ENCODE results near the gene HOXB7. TPM values are rescaled to one million over a fixed set of nuclear protein-coding genes. Genes with fewer than 3 reads are reported as not detected.

HOXB7 gene
- total and polyA plus RNA-seq, 10 of the 15 experiments (the other 5 are each of a cell fraction or from before 2014, with no cell fraction given), result 2.8 to 7.4 (median 4.2) TPM

DNA sequence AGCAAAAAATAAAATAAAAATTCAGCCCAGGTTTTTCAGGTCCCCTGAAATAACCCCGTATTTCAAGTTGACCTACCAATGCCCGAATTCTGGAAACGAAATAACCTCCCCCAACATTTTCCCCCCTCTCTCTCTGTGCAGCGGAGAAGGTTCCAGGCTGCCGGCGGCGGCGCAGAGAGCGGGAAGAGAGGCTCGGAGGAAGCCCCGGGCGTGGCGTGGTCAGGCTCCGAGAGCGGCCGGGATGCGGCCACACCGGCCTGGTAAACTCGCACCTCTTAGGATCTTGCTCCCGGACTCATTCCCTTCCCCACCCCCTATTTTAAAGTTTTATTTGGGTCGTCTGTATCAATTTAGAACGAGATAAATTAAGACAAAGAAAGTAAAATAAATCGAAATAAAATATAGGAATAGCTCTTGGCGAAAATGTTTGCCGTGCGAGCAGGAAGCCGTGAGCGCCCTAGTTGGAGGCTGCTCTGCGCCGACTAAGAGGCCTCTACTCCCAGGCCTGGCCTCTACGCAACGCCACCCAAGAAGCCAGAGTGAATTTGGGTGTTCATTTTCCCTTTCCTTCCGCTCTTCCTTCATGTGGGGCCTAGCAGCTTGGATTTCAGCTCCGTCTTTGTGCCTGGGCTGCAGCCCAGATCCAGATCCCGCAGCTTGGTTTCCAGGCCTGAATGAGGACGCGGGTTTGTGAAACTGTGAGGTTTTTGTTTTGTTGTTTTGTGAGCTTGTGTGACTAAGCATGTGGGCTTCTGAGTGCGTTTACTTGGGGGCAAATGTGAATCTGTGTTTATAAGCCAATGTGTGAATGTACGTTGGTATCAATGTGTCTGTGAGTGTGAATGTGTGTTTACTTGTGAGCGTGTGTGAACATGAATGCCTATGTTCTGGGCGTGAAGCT, 4.6 kb downstream of the HOXB7 start:
- ChIA-PET SMC1A (ENCODE audit: uncharacterized antibody, unreplicated experiment) (interaction anchor here (1.2 to 1.3 kb wide), 2 partner anchors 9 to 12 kb away, joined by 3 to 4 read pairs; no protein-coding TSS in a partner anchor), POLR2A (no interaction called here), CTCF (interaction anchor here (0.7 to 2.3 kb wide), 4 partner anchors 23 to 347 kb away, joined by 3 to 6 read pairs (median 4); no protein-coding TSS in a partner anchor), RAD21 (ENCODE audit: unreplicated experiment) (interaction anchor here (0.8 to 1.4 kb wide), 3 partner anchors 12 to 272 kb away, joined by 3 to 5 read pairs (median 3); partner anchors contain the start of gene HOXB5)
- Histone ChIP-seq H3K36me3 (ENCODE audit: control insufficient read depth in 2 of 2, insufficient read depth in 2 of 2, low read length in 1 of 2) (no peaks in the 10 kb centered on the region), H3K4me1 (ENCODE audit: control insufficient read depth, insufficient read depth, low read length) (peaks cover 5% of the 10 kb centered on the region), H4K20me1 (ENCODE audit: control insufficient read depth, insufficient read depth) (no peaks in the 10 kb centered on the region), H3K4me3 (no peak overlapping the region), H3K27me3 (replicated peaks in 1 of 2; ENCODE audit: control insufficient read depth in 2 of 2, insufficient read depth in 2 of 2, low read length in 1 of 2) (peaks cover 5 to 9% of the 10 kb centered on the region in 2 experiments), H3K27ac (ENCODE audit: control insufficient read depth, insufficient read depth) (no peak overlapping the region), H3K9me3 (replicated peaks; ENCODE audit: control insufficient read depth, insufficient read depth, low read length) (no peaks in the 10 kb centered on the region), H3K79me2 (ENCODE audit: control insufficient read depth, insufficient read depth, low read length) (no peaks in the 10 kb centered on the region), H3K4me2 (ENCODE audit: control insufficient read depth, insufficient read depth) (no peak overlapping the region), H3K9ac (ENCODE audit: control insufficient read depth, insufficient read depth, low read length) (no peak overlapping the region), H2AFZ (ENCODE audit: control insufficient read depth, low read depth, low read length) (no peak overlapping the region)
- 90% methylated on average over 41 of the region's 41 CpGs for WGBS (ENCODE audit: insufficient coverage, insufficient replicate concordance, low lambda C conversion rate, missing lambda C conversion rate)
- ATAC-seq (no peak), FAIRE-seq (no peak), DNase-seq (ENCODE audit: low read depth, low spot score) (no peak)
- BruUV-seq (replicated peaks), result no TSS peak
- intact Hi-C loops (cut with micrococcal nuclease; ENCODE audit: unreplicated experiment), result no loop called here
- in situ Hi-C loops (cut with MboI), result no loop called here
- no peak for TF ChIP-seq SUZ12 (IDR thresholded peaks at IDR 0.05; ENCODE audit: unreplicated experiment)
- TF ChIP-seq FOXM1 (IDR thresholded peaks at IDR 0.05; ENCODE audit: low read depth, low read length), result no peak
- TF ChIP-seq MXI1 (IDR thresholded peaks at IDR 0.05; ENCODE audit: low read depth, low read length), result no peak
- TF ChIP-seq, protein P1, sequence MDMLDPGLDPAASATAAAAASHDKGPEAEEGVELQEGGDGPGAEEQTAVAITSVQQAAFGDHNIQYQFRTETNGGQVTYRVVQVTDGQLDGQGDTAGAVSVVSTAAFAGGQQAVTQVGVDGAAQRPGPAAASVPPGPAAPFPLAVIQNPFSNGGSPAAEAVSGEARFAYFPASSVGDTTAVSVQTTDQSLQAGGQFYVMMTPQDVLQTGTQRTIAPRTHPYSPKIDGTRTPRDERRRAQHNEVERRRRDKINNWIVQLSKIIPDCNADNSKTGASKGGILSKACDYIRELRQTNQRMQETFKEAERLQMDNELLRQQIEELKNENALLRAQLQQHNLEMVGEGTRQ (IDR thresholded peaks at IDR 0.05; ENCODE audit: borderline replicate concordance, low read depth, low read length), result no peak
- no peak for TF ChIP-seq EGR1 (IDR thresholded peaks at IDR 0.05; ENCODE audit: borderline replicate concordance in 1 of 2, low read depth in 2 of 2, low read length in 2 of 2)
- TF ChIP-seq FOXK2 (IDR thresholded peaks at IDR 0.05), result no peak
- TF ChIP-seq, protein P2, sequence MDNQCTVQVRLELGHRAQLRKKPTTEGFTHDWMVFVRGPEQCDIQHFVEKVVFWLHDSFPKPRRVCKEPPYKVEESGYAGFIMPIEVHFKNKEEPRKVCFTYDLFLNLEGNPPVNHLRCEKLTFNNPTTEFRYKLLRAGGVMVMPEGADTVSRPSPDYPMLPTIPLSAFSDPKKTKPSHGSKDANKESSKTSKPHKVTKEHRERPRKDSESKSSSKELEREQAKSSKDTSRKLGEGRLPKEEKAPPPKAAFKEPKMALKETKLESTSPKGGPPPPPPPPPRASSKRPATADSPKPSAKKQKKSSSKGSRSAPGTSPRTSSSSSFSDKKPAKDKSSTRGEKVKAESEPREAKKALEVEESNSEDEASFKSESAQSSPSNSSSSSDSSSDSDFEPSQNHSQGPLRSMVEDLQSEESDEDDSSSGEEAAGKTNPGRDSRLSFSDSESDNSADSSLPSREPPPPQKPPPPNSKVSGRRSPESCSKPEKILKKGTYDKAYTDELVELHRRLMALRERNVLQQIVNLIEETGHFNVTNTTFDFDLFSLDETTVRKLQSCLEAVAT (IDR thresholded peaks at IDR 0.05), result no peak
- TF ChIP-seq YBX1 (IDR thresholded peaks at IDR 0.05), result no peak
- TF ChIP-seq, protein P3, sequence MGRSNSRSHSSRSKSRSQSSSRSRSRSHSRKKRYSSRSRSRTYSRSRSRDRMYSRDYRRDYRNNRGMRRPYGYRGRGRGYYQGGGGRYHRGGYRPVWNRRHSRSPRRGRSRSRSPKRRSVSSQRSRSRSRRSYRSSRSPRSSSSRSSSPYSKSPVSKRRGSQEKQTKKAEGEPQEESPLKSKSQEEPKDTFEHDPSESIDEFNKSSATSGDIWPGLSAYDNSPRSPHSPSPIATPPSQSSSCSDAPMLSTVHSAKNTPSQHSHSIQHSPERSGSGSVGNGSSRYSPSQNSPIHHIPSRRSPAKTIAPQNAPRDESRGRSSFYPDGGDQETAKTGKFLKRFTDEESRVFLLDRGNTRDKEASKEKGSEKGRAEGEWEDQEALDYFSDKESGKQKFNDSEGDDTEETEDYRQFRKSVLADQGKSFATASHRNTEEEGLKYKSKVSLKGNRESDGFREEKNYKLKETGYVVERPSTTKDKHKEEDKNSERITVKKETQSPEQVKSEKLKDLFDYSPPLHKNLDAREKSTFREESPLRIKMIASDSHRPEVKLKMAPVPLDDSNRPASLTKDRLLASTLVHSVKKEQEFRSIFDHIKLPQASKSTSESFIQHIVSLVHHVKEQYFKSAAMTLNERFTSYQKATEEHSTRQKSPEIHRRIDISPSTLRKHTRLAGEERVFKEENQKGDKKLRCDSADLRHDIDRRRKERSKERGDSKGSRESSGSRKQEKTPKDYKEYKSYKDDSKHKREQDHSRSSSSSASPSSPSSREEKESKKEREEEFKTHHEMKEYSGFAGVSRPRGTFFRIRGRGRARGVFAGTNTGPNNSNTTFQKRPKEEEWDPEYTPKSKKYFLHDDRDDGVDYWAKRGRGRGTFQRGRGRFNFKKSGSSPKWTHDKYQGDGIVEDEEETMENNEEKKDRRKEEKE (IDR thresholded peaks at IDR 0.05), result no peak
- TF ChIP-seq, protein P4, sequence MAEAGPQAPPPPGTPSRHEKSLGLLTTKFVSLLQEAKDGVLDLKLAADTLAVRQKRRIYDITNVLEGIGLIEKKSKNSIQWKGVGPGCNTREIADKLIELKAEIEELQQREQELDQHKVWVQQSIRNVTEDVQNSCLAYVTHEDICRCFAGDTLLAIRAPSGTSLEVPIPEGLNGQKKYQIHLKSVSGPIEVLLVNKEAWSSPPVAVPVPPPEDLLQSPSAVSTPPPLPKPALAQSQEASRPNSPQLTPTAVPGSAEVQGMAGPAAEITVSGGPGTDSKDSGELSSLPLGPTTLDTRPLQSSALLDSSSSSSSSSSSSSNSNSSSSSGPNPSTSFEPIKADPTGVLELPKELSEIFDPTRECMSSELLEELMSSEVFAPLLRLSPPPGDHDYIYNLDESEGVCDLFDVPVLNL (IDR thresholded peaks at IDR 0.05; ENCODE audit: low read depth, low read length), result no peak
- TF ChIP-seq, protein P5, sequence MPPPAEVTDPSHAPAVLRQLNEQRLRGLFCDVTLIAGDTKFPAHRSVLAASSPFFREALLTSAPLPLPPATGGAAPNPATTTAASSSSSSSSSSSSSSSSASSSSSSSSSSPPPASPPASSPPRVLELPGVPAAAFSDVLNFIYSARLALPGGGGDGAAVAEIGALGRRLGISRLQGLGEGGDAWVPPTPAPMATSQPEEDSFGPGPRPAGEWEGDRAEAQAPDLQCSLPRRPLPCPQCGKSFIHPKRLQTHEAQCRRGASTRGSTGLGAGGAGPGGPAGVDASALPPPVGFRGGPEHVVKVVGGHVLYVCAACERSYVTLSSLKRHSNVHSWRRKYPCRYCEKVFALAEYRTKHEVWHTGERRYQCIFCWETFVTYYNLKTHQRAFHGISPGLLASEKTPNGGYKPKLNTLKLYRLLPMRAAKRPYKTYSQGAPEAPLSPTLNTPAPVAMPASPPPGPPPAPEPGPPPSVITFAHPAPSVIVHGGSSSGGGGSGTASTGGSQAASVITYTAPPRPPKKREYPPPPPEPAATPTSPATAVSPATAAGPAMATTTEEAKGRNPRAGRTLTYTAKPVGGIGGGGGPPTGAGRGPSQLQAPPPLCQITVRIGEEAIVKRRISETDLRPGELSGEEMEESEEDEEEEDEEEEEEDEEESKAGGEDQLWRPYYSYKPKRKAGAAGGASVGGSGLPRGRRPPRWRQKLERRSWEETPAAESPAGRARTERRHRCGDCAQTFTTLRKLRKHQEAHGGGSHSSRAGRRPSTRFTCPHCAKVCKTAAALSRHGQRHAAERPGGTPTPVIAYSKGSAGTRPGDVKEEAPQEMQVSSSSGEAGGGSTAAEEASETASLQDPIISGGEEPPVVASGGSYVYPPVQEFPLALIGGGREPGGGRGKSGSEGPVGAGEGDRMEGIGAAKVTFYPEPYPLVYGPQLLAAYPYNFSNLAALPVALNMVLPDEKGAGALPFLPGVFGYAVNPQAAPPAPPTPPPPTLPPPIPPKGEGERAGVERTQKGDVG (CRISPR knock-in tag; IDR thresholded peaks at IDR 0.05), result no peak
- no peak for TF ChIP-seq TAF1 (IDR thresholded peaks at IDR 0.05; ENCODE audit: borderline replicate concordance, low read depth, low read length)

Measured in GM12878 (cell line).